ENCODE measurements around the gene TEK.

DNA sequence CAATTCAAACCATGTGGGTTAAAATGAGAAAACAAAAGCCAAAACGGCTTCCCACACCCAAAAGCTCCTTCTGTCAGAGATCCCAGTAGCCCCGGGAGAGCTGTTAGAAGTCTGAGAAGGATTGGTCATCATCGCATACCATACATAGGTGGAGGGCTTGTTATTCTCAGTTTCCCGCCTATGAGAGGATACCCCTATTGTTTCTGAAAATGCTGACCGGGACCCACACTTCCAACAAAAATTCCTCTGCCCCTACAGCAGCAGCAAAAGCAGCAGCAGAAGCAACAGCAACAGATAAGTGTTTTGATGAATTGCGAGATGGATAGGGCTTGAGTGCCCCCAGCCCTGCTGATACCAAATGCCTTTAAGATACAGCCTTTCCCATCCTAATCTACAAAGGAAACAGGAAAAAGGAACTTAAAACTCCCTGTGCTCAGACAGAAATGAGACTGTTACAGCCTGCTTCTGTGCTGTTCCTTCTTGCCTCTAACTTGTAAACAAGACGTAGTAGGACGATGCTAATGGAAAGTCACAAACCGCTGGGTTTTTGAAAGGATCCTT is at the start of gene TEK:
- TF ChIP-seq, protein P1, sequence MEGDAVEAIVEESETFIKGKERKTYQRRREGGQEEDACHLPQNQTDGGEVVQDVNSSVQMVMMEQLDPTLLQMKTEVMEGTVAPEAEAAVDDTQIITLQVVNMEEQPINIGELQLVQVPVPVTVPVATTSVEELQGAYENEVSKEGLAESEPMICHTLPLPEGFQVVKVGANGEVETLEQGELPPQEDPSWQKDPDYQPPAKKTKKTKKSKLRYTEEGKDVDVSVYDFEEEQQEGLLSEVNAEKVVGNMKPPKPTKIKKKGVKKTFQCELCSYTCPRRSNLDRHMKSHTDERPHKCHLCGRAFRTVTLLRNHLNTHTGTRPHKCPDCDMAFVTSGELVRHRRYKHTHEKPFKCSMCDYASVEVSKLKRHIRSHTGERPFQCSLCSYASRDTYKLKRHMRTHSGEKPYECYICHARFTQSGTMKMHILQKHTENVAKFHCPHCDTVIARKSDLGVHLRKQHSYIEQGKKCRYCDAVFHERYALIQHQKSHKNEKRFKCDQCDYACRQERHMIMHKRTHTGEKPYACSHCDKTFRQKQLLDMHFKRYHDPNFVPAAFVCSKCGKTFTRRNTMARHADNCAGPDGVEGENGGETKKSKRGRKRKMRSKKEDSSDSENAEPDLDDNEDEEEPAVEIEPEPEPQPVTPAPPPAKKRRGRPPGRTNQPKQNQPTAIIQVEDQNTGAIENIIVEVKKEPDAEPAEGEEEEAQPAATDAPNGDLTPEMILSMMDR (IDR thresholded peaks at IDR 0.05), result no peak
- TF ChIP-seq E2F6 (IDR thresholded peaks at IDR 0.05; ENCODE audit: borderline replicate concordance, low read depth) (no peak), EP300 (IDR thresholded peaks at IDR 0.05) (no peak), ZNF302 (CRISPR knock-in tag; IDR thresholded peaks at IDR 0.05) (no peak), POLR2A (IDR thresholded peaks at IDR 0.05; ENCODE audit: low read length) (no peak), ZC3H11A (IDR thresholded peaks at IDR 0.05) (no peak), FOXS1 (CRISPR knock-in tag; IDR thresholded peaks at IDR 0.05) (no peak), POLR2AphosphoS2 (conservative IDR thresholded peaks at IDR 0.05; ENCODE audit: low read length) (no peak), RNF2 (IDR thresholded peaks at IDR 0.05; ENCODE audit: borderline replicate concordance, low read depth) (no peak), NPAS2 (CRISPR knock-in tag; IDR thresholded peaks at IDR 0.05; ENCODE audit: borderline replicate concordance) (no peak)
- TF ChIP-seq, protein P2, sequence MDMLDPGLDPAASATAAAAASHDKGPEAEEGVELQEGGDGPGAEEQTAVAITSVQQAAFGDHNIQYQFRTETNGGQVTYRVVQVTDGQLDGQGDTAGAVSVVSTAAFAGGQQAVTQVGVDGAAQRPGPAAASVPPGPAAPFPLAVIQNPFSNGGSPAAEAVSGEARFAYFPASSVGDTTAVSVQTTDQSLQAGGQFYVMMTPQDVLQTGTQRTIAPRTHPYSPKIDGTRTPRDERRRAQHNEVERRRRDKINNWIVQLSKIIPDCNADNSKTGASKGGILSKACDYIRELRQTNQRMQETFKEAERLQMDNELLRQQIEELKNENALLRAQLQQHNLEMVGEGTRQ (IDR thresholded peaks at IDR 0.05), result no peak
- TF ChIP-seq, protein P3, sequence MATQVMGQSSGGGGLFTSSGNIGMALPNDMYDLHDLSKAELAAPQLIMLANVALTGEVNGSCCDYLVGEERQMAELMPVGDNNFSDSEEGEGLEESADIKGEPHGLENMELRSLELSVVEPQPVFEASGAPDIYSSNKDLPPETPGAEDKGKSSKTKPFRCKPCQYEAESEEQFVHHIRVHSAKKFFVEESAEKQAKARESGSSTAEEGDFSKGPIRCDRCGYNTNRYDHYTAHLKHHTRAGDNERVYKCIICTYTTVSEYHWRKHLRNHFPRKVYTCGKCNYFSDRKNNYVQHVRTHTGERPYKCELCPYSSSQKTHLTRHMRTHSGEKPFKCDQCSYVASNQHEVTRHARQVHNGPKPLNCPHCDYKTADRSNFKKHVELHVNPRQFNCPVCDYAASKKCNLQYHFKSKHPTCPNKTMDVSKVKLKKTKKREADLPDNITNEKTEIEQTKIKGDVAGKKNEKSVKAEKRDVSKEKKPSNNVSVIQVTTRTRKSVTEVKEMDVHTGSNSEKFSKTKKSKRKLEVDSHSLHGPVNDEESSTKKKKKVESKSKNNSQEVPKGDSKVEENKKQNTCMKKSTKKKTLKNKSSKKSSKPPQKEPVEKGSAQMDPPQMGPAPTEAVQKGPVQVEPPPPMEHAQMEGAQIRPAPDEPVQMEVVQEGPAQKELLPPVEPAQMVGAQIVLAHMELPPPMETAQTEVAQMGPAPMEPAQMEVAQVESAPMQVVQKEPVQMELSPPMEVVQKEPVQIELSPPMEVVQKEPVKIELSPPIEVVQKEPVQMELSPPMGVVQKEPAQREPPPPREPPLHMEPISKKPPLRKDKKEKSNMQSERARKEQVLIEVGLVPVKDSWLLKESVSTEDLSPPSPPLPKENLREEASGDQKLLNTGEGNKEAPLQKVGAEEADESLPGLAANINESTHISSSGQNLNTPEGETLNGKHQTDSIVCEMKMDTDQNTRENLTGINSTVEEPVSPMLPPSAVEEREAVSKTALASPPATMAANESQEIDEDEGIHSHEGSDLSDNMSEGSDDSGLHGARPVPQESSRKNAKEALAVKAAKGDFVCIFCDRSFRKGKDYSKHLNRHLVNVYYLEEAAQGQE (IDR thresholded peaks at IDR 0.05), result no peak
- TF ChIP-seq, protein P4, sequence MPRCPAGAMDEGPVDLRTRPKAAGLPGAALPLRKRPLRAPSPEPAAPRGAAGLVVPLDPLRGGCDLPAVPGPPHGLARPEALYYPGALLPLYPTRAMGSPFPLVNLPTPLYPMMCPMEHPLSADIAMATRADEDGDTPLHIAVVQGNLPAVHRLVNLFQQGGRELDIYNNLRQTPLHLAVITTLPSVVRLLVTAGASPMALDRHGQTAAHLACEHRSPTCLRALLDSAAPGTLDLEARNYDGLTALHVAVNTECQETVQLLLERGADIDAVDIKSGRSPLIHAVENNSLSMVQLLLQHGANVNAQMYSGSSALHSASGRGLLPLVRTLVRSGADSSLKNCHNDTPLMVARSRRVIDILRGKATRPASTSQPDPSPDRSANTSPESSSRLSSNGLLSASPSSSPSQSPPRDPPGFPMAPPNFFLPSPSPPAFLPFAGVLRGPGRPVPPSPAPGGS (IDR thresholded peaks at IDR 0.05), result no peak
